SH-SY5Y (cell line): ENCODE data around the gene CRKL.

ENCODE experiments used
- GATA2 ChIP-seq: IDR thresholded peaks from 2 replicates; pipeline ENCODE4 v1.6.1; 2011; ENCODE audit warnings: mild to moderate bottlenecking, low read depth, low read length
- GATA3 ChIP-seq: IDR thresholded peaks from 2 replicates; pipeline ENCODE4 v1.6.1; 2011; ENCODE audit warnings: low read depth, mild to moderate bottlenecking, low read length, moderate library complexity

GRCh38 chr22:20980523-20980922, 63.3 kb downstream of the CRKL start:
- TF ChIP-seq GATA3, result no peak
- TF ChIP-seq GATA2, result no peak
